ENCODE results near the gene CCDC88B. TPM values are rescaled to one million over a fixed set of nuclear protein-coding genes. Genes with fewer than 3 reads are reported as not detected.
"Not testable (repeated sequence)": the region's sequence is repeated elsewhere in the genome, so short reads cannot be mapped to it uniquely, and the experiment has no call there.

The CCDC88B gene
- total and polyA plus RNA-seq, 4 donors, result 13.6 to 56.8 (median 43.4) TPM

GRCh38 chr11:64306563-64306875 is 33.5 kb upstream of the CCDC88B start:
- H3K9me3 ChIP-seq (ENCODE audit: control insufficient read depth in 4 of 4, insufficient read depth in 3 of 4, low read length in 3 of 4), result no peaks in the 10 kb centered on the region
- peaks cover 0 to 6% (median 0%) of the 10 kb centered on the region in 3 donors for H3K27me3 ChIP-seq (ENCODE audit: control insufficient read depth in 3 of 3, insufficient read depth in 3 of 3, low read length in 2 of 3)
- H3K4me1 ChIP-seq (ENCODE audit: control insufficient read depth in 5 of 5, insufficient read depth in 5 of 5, low read length in 5 of 5), result peaks cover 0 to 13% (median 4%) of the 10 kb centered on the region in 5 donors
- peak overlapping the region; percentile 93 for H3K27ac ChIP-seq (ENCODE audit: low read depth in 1 of 2, low read length in 1 of 2)
- H3K4me3 ChIP-seq, result peak overlapping the region; percentile 60
- no peak for ATAC-seq (ENCODE audit: insufficient read depth, low FRiP score)
- WGBS, 2 donors, result 24 to 28% methylated on average over 9 of the region's 9 CpGs
- TF ChIP-seq CTCF (IDR thresholded peaks at IDR 0.05; ENCODE audit: control extremely low read depth, extremely low read depth), result no peak
- peak overlapping the region in 1 of 2 donors; percentile 71 for H3K9ac ChIP-seq (ENCODE audit: insufficient read depth in 1 of 2, low read length in 2 of 2)
- peaks cover 0 to 2% (median 0%) of the 10 kb centered on the region in 4 donors for H3K36me3 ChIP-seq (ENCODE audit: control insufficient read depth in 4 of 4, insufficient read depth in 4 of 4, low read length in 4 of 4)
- no peak for DNase-seq

GRCh38 chr11:64306876-64307622 is 33.0 kb upstream of the CCDC88B start:
- Histone ChIP-seq H3K4me1 (ENCODE audit: control insufficient read depth in 5 of 5, insufficient read depth in 5 of 5, low read length in 5 of 5) (peaks cover 0 to 13% (median 4%) of the 10 kb centered on the region in 5 donors), H3K9me3 (ENCODE audit: control insufficient read depth in 4 of 4, insufficient read depth in 3 of 4, low read length in 3 of 4) (no peaks in the 10 kb centered on the region), H3K27ac (ENCODE audit: low read depth in 1 of 2, low read length in 1 of 2) (peak overlapping the region; percentile 9 to 93), H3K36me3 (ENCODE audit: control insufficient read depth in 4 of 4, insufficient read depth in 4 of 4, low read length in 4 of 4) (peaks cover 0 to 2% (median 0%) of the 10 kb centered on the region in 4 donors), H3K4me3 (peak overlapping the region; percentile 60), H3K9ac (ENCODE audit: insufficient read depth in 1 of 2, low read length in 2 of 2) (no peak overlapping the region), H3K27me3 (ENCODE audit: control insufficient read depth in 3 of 3, insufficient read depth in 3 of 3, low read length in 2 of 3) (peaks cover 0 to under 1% (median 0%) of the 10 kb centered on the region in 3 donors)
- no peak for DNase-seq
- TF ChIP-seq CTCF (IDR thresholded peaks at IDR 0.05; ENCODE audit: control extremely low read depth, extremely low read depth), result no peak
- WGBS, 2 donors, result 73 to 74% methylated on average over 14 to 15 of the region's 15 CpGs
- ATAC-seq (ENCODE audit: insufficient read depth, low FRiP score), result no peak

- not testable (repeated sequence) for ATAC-seq (ENCODE audit: insufficient read depth, low FRiP score); H3K27ac ChIP-seq (ENCODE audit: low read depth in 1 of 2, low read length in 1 of 2); H3K36me3 ChIP-seq (ENCODE audit: control insufficient read depth in 4 of 4, insufficient read depth in 4 of 4, low read length in 4 of 4); H3K9ac ChIP-seq (ENCODE audit: insufficient read depth in 1 of 2, low read length in 2 of 2); H3K27me3 ChIP-seq (ENCODE audit: control insufficient read depth in 3 of 3, insufficient read depth in 3 of 3, low read length in 2 of 3); H3K4me3 ChIP-seq; H3K9me3 ChIP-seq (ENCODE audit: control insufficient read depth in 4 of 4, insufficient read depth in 3 of 4, low read length in 3 of 4); DNase-seq
- 92 to 95% methylated on average over 5 of the region's 5 CpGs for WGBS, 2 donors
- peaks cover 0 to 13% (median 4%) of the 10 kb centered on the region in 5 donors for H3K4me1 ChIP-seq (ENCODE audit: control insufficient read depth in 5 of 5, insufficient read depth in 5 of 5, low read length in 5 of 5)
These were observed 32.2 kb upstream of the CCDC88B start for GRCh38 chr11:64307795-64308194.

- no peak overlapping the region for H3K4me3 ChIP-seq
- H3K9ac ChIP-seq (ENCODE audit: insufficient read depth in 1 of 2, low read length in 2 of 2), result no peak overlapping the region
These were observed 27.1 kb upstream of the CCDC88B start for GRCh38 chr11:64312947-64313346.

More at GRCh38 chr11:64312947-64313346, 27.1 kb upstream of the CCDC88B start:
- no peak for ATAC-seq (ENCODE audit: insufficient read depth, low FRiP score)
- H3K27ac ChIP-seq (ENCODE audit: low read depth in 1 of 2, low read length in 1 of 2), result no peak overlapping the region
- no peak for DNase-seq
- no peaks in the 10 kb centered on the region for H3K27me3 ChIP-seq (ENCODE audit: control insufficient read depth in 3 of 3, insufficient read depth in 3 of 3, low read length in 2 of 3)
- no peaks in the 10 kb centered on the region for H3K9me3 ChIP-seq (ENCODE audit: control insufficient read depth in 4 of 4, insufficient read depth in 3 of 4, low read length in 3 of 4)
- WGBS, 2 donors, result 90 to 92% methylated on average over 10 of the region's 10 CpGs
- H3K4me1 ChIP-seq (ENCODE audit: control insufficient read depth in 5 of 5, insufficient read depth in 5 of 5, low read length in 5 of 5), result peaks cover 0 to 6% (median 0%) of the 10 kb centered on the region in 5 donors
- TF ChIP-seq CTCF (IDR thresholded peaks at IDR 0.05; ENCODE audit: control extremely low read depth, extremely low read depth), result no peak
- peaks cover 0 to 23% (median 6%) of the 10 kb centered on the region in 4 donors for H3K36me3 ChIP-seq (ENCODE audit: control insufficient read depth in 4 of 4, insufficient read depth in 4 of 4, low read length in 4 of 4)

Measured in lung (tissue), 12 donors.